ENCODE results near the gene CDK15. TPM values are rescaled to one million over a fixed set of nuclear protein-coding genes. Genes with fewer than 3 reads are reported as not detected.

The CDK15 gene
- total RNA-seq, 1 donor from 2014 or later, result 1.8 TPM

GRCh38 chr2:201938156-201938775 is 131.9 kb downstream of the CDK15 start:
- Mint-ChIP-seq H3K4me1 (ENCODE audit: unreplicated experiment) (peaks cover 35% of the 10 kb centered on the region), H3K27ac (peak overlapping the region; percentile 89), H3K4me3 (peak overlapping the region; percentile 58), H3K27me3 (peaks cover 3% of the 10 kb centered on the region), H3K36me3 (no peaks in the 10 kb centered on the region), H3K9me3 (peaks cover 14% of the 10 kb centered on the region)
- TF ChIP-seq CTCF (conservative IDR thresholded peaks at IDR 0.05), result no peak
- no peak for DNase-seq (ENCODE audit: extremely low spot score, unreplicated experiment)

GRCh38 chr2:201938781-201939180 is 132.4 kb downstream of the CDK15 start:
- Mint-ChIP-seq H3K36me3 (no peaks in the 10 kb centered on the region), H3K27ac (peak overlapping the region; percentile 89), H3K27me3 (peaks cover 3% of the 10 kb centered on the region), H3K4me1 (ENCODE audit: unreplicated experiment) (peaks cover 30% of the 10 kb centered on the region), H3K4me3 (no peak overlapping the region), H3K9me3 (peaks cover 14% of the 10 kb centered on the region)
- no peak for DNase-seq (ENCODE audit: extremely low spot score, unreplicated experiment)
- no peak for TF ChIP-seq CTCF (conservative IDR thresholded peaks at IDR 0.05)

- DNase-seq (ENCODE audit: extremely low spot score, unreplicated experiment), result no peak
- peaks cover 3% of the 10 kb centered on the region for H3K27me3 Mint-ChIP-seq
- H3K4me1 Mint-ChIP-seq (ENCODE audit: unreplicated experiment), result peaks cover 22% of the 10 kb centered on the region
- TF ChIP-seq CTCF (conservative IDR thresholded peaks at IDR 0.05), result no peak
- no peaks in the 10 kb centered on the region for H3K36me3 Mint-ChIP-seq
- H3K9me3 Mint-ChIP-seq, result peaks cover 12% of the 10 kb centered on the region
- no peak overlapping the region for H3K27ac Mint-ChIP-seq
- no peak overlapping the region for H3K4me3 Mint-ChIP-seq
These were observed 133.2 kb downstream of the CDK15 start for GRCh38 chr2:201939453-201939941.

- DNase-seq (ENCODE audit: extremely low spot score, unreplicated experiment), result no peak
- Mint-ChIP-seq H3K4me3 (no peak overlapping the region), H3K9me3 (peaks cover 4% of the 10 kb centered on the region), H3K36me3 (no peaks in the 10 kb centered on the region), H3K27ac (no peak overlapping the region), H3K27me3 (peaks cover 3% of the 10 kb centered on the region), H3K4me1 (ENCODE audit: unreplicated experiment) (peaks cover 20% of the 10 kb centered on the region)
- TF ChIP-seq CTCF (conservative IDR thresholded peaks at IDR 0.05), result no peak
These were observed 136.2 kb downstream of the CDK15 start for GRCh38 chr2:201942531-201942930.

Other genes starting within 250 kb of the CDK15 start
- 22.7 and 43.2 TPM in 2 replicates for gene TMEM237, start 163.0 kb upstream of the CDK15 start, total RNA-seq (ENCODE audit: low replicate concordance)
- 0.46 TPM in 1 of 2 replicates, not detected in the other for gene MPP4, start 107.9 kb upstream of the CDK15 start, total RNA-seq (ENCODE audit: low replicate concordance)
- 32.7 and 36.4 TPM in 2 replicates for gene ALS2, start 25.6 kb upstream of the CDK15 start, total RNA-seq (ENCODE audit: low replicate concordance)
- 50.0 and 68.6 TPM in 2 replicates for gene FZD7, start 227.3 kb downstream of the CDK15 start, total RNA-seq (ENCODE audit: low replicate concordance)